Inferior parietal cortex (tissue), 1 donor: ENCODE measurements around the gene FYB1.

ENCODE experiments used
- DNase-seq: peaks from one replicate; pipeline ENCODE4 v3.0.0-alpha.2; 2016; ENCODE audit errors: extremely low spot score

FYB1 gene

DNA sequence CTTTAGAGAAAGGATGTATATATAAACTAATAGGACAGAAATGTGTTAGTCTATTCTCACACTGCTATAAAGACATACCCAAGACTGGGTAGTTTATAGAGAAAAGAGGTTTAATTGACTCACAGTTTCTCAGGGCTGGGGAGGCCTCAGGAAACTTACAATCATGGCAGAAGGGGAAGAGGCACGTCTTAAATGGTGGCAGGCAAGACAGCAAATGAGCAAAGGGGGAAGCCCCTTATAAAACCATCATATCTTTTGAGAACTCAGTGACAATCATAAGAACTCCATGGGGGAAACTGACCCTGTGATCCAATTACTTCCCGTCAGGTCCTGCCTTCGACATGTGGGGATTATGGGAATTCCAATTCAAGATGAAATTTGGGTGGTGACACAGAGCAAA lies 136.4 kb downstream of the FYB1 start:
- DNase-seq: no peak

GRCh38 chr5:39080597-39081204 lies 138.7 kb downstream of the FYB1 start:
- peak; percentile 73 for DNase-seq

DNA sequence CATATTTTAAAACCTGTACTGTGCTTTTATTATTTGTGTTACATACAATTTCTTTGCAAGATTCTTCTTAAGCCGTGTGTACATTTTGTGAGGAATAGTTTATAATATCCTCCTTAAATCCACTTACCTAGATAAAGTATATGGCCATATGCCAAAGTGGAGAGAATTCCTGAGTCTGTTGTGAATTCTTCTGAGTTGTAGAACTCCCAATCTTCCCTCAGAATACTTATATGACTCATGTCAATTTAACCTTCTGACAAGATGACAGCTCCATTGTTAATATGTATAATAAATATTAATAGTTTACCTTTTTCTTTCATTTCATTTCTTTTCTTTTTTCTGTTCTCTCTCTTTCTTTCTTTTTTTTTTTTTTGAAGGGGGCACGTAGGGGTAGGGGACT lies 139.2 kb downstream of the FYB1 start:
- DNase-seq: no peak

DNA sequence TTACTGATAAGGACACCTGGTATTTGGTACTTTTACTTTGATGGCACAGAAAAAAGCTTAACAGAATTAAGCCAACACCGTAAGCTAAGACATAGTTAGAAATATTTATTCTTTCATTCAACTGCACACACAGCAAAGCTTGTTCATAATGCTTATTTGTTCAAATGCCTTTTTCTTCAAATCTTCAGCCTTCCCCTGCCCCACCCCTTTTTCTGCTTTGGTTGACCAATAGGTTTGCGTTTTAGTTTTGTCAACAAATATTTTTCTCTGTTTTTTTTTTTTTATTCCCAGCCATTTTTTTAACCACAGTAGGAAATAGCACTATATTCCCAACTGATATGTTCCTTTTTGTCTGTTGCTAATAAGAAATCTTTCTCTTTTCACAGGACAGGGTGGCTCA lies 140.2 kb downstream of the FYB1 start:
- no peak for DNase-seq

DNA sequence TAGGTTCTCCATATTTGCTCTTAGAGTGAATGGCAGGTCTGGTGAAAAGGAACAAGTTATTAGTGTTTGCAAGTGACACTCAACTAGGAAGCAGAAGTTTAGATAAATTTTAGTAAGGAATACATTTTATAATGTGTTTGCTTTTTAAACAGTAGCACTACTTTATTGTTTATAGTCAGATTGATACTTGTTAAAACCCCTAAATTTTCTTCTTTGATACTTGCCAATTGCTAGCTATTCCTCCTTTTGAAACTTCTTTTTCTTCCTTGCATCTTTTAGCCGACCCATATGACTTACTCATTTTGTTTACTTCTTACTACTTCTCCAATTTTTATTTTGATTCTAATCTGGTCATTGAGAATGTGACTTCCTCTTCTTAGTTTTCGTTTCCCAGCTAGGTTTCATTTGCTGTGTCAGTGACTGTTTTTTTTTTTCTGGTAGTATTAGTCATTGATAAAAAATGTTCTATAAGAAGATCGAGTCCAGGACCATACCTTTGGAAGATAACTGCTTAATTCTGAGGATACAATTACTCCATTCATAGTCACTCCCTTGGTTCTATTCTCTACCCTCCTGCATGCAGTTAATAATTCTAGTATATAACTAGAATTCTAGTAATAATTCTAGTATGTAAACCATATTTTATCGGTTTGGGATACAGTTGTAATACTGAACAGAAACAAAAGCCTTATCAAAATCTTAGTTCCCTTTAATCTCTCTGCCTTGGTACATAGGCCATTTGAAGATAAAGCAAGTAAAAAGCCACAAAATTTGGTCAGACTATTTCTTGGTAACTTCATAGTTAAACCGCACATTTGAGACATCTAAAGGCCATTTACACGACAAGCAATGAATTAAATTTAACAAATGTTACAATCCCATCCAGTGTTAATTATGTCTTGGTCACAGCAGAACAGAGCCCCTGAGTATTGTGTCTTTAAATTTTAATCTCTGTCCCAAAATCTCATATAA lies 142.3 kb downstream of the FYB1 start:
- DNase-seq: peak; percentile 57

GRCh38 chr5:39076101-39076756 lies 143.1 kb downstream of the FYB1 start:
- peak; percentile 56 for DNase-seq

DNA sequence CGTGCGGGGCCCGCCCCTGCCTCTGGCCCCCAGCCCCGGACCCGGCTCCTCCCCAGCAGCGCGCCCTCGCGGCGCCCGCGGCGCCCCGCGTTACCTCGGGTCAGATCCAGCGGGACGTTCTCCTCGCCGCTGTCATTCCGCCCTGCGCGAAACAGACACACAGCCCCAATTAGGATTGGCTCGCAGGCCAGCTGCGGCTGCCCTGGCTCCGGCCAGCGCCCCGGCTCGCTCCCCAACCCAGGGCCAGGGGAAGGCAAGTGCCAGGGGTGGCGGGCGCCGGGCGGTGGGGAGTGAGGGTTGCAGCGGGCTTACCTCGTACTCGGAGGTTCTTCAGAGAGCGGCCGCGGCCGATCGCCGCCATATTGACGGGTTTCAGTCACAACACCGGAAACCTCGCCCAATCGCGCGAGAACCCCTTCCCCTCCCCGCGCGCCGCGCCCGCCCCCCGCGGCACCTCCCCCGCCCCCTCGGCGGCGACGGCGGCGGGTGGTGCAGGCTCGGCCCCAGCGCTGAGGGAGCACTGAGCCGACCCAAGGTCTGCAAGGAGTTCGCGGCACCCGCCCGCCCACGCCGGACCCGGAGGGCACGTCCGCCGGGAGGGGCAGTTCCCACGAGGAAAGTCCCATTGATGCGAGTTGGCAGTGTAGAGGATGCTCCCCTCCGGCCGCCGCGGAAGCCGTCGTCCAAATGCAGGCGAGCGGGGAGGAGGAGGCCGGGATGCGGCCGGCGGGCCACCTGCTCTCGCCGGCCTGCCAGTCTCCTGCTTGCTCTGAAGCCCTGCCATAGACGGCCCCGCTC lies 145.1 kb downstream of the FYB1 start, which contains the start of gene RICTOR:
Gene RICTOR, minus strand, starts transcription at position 383 of the 798 bp plus-strand sequence. Its CDS starts 22 bp downstream, at position 361.
- DNase-seq: peak; percentile 85

DNA sequence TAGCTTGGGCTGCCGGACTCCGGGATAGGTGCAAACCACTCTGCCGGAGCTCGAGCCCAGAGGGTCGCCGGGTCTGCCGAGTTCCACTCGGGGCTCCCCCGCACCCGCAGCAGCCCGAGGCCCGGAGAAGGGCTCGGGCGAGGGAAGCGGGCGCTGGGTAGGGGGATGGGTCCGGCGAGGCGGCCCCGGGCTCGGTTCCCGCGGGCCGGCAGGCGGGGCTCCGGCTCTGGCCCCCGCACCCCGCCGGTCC lies 145.7 kb downstream of the FYB1 start:
- DNase-seq: no peak

- DNase-seq: peak; percentile 62
Measured at GRCh38 chr5:39072925-39073766, 146.2 kb downstream of the FYB1 start.

GRCh38 chr5:39068099-39068498 lies 151.3 kb downstream of the FYB1 start:
- no peak for DNase-seq

DNA sequence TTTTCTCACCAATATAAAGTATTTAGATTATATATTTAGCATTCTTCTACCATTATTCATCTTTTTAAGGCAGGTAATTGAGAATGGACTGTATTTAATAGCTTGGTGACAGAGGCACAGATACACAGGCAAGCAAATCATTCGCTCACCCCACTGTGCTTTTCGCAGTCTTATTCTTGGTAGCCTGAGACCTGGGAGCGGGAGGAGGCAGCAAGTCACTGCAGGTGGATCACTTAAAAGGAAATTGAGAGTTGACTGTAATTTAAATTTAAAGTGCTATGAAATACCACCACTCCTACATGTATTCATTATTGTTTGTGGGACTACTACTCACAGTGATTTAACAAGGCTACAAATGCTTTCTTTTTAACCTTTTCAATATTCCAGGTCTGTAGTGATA lies 154.9 kb downstream of the FYB1 start:
- DNase-seq: no peak

DNA sequence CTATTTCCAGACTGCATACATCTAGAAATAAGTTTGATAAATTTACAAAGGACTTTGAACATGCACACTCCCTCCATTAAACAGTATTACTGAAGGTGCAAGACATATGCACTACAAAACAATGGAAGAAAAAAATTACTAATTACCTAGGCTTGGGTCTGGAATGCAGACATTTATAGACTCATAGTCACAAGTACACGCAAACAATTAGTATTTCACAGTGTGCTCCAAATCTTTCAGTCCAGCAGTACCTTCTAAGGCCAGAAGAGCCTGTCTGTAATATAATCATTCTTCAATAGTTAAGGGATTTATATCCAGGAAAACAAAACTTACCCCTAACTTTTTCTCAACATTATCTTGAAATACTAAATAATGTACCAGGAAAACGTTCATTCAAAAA lies 156.3 kb downstream of the FYB1 start:
- DNase-seq: no peak

GRCh38 chr5:39062530-39062929 lies 156.8 kb downstream of the FYB1 start:
- DNase-seq: no peak

DNA sequence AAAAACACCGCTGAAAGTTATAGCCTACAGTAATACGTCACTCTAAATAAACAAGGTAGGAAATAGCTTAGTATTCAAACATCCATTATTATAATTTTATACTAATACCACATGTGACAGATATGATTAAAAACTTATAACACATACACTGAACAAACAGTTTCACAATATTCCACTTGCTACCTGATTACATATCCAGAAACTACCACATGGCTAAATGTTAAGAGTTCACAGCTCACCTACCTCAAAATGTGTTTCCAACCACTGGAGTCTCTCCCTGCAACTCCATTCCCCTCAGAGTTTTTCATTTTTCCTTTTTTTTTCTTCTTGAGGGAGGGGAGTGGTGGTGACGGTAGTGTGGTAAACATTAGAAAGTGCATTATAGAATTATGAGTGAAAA lies 157.3 kb downstream of the FYB1 start:
- DNase-seq: no peak

DNA sequence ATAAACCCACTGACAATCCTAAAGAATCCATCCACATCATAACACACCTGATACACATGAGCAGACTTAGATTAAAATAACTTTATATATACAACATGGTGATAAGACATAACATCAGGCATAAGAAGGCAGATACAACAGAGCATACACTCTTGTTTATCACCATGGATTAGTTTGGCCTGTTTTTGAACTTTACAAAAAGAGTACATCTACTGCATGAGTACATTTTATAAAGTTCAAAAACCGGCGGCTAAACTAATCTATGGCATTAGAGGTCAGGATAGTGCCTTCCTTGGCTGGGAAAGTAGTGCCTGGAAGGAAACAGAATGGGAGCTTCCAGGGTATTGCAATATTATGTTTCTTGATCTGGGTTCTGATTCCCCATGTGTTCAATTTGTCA lies 160.3 kb downstream of the FYB1 start:
- DNase-seq: no peak

DNA sequence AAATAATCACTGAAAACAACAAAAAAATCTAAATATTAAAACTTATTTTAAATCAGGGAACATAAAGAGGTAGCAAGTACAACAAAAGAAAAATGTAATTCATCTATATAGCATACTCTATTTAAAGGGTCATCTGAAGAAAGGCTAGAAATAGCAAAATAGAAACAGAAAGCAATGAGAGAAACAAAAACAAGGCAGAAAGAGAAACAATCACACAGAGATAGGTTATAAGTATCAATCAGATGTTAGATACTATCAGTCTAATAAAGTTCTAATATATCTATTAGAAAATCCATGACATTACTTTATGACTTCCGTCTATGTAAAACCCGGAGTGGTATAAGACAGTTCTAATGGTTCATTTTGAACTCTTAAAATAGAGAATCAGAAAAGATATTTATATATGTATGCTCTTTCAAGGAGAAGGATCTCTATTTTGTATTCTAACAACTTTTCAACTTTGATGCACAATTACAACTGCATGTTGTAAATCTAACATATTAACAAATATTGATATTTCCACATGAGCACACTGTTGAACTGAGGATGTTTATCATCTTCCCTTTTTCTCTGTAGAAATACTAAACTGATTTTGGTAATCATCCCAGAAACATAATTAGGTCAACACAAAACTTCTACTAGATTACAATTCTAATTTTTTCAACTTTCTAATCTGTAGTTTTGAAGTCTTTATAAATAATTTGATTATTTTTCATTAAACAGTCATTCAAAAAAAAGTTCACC lies 161.0 kb downstream of the FYB1 start:
- DNase-seq: no peak

GRCh38 chr5:39057734-39058133 lies 161.6 kb downstream of the FYB1 start:
- no peak for DNase-seq

DNA sequence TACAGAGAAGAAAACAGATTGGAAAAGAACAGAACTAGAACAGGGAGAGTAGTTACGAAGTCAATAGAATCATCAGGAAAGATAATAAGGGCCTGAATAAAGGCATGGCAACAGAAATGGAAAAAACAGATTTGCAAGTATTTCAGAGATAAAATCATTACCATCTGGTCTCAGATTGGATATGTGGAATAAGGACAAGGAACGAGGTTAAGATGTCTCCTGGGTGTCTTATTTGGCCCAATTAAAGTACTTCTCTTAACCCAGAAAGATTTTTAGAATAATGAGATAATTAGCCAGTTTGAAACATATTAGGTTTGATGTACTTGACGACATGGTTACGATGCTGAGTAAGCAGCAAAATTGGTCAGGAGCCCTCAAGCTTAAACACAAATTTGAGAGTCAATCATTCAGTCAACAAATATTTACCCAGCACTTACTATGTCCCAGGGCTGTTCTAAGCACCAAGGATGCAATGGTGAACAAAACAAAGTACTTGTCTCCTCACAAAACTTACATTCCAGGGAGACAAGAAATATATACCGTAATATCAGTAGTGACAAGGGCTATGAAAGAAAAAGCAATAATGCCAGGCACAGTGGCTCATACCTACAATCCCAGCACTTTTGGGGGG lies 163.5 kb downstream of the FYB1 start:
- DNase-seq: no peak
